Liver (tissue), 9 donors: ENCODE results near the gene PCSK4. TPM values are rescaled to one million over a fixed set of nuclear protein-coding genes. Genes with fewer than 3 reads are reported as not detected.

Source experiments
- DNase-seq: peaks from one replicate; pipeline ENCODE4 v3.0.0-alpha.2; 2017; ENCODE audit warnings: low spot score
- H3K27ac ChIP-seq, 2 donors: one replicate each; pipeline ENCODE4 v1.7.0; 2013; ENCODE audit warnings: inconsistent platforms in 2 of 2, low read length in 2 of 2, control low read depth in 1 of 2, low read depth in 1 of 2, mild to moderate bottlenecking in 1 of 2
- H3K27me3 ChIP-seq, 4 donors: one replicate each; pipeline versions ENCODE4 v1.6.1 to v1.7.0; 2013; ENCODE audit warnings: low read length in 3 of 4, inconsistent platforms in 1 of 4, mild to moderate bottlenecking in 1 of 4, moderate library complexity in 1 of 4; ENCODE audit not compliant: control insufficient read depth in 4 of 4, insufficient read depth in 4 of 4
- H3K36me3 ChIP-seq, 4 donors: one replicate each; pipeline versions ENCODE4 v1.6.1 to v1.7.0; 2013; ENCODE audit warnings: low read length in 3 of 4, mild to moderate bottlenecking in 3 of 4, low read depth in 1 of 4, moderate library complexity in 1 of 4; ENCODE audit not compliant: control insufficient read depth in 4 of 4, insufficient read depth in 3 of 4
- H3K4me1 ChIP-seq, 4 donors: one replicate each; pipeline versions ENCODE4 v1.6.1 to v1.7.0; 2013; ENCODE audit warnings: low read length in 3 of 4, mild to moderate bottlenecking in 3 of 4, moderate library complexity in 1 of 4; ENCODE audit not compliant: control insufficient read depth in 4 of 4, insufficient read depth in 4 of 4
- H3K4me3 ChIP-seq, 3 donors: one replicate each; pipeline versions ENCODE4 v1.6.1 to v1.7.0; 2013; ENCODE audit warnings: low read length in 3 of 3, control low read depth in 1 of 3, low read depth in 1 of 3, mild to moderate bottlenecking in 1 of 3
- H3K9ac ChIP-seq, 2 donors: one replicate each; pipeline ENCODE4 v1.7.0; 2013; ENCODE audit warnings: low read length in 2 of 2, mild to moderate bottlenecking in 2 of 2, moderate library complexity in 2 of 2, control low read depth in 1 of 2, low read depth in 1 of 2
- H3K9me3 ChIP-seq, 4 donors: one replicate each; pipeline versions ENCODE4 v1.6.1 to v1.7.0; 2013; ENCODE audit warnings: low read length in 3 of 4; ENCODE audit not compliant: control insufficient read depth in 4 of 4
- CTCF ChIP-seq: fragments of 150-350 bp; IDR thresholded peaks from 2 replicates; pipeline ENCODE4 v1.5.1; 2017; ENCODE audit warnings: improper control_type of control experiment, low read depth, low read length; ENCODE audit not compliant: missing input control
- FOXA1 ChIP-seq: IDR thresholded peaks from 2 replicates; pipeline ENCODE4 v1.6.1; 2016; ENCODE audit warnings: antibody characterized with exemption
- FOXA2 ChIP-seq: IDR thresholded peaks from 2 replicates; pipeline ENCODE4 v1.6.1; 2016; ENCODE audit warnings: antibody characterized with exemption
- HNF4A ChIP-seq, 2 donors: conservative IDR thresholded peaks; 2 replicates each; pipeline ENCODE4 v1.6.1; 2016; ENCODE audit warnings: antibody characterized with exemption in 2 of 2, mild to moderate bottlenecking in 2 of 2
- JUND ChIP-seq, 2 donors: IDR thresholded peaks; 2 replicates each; pipeline ENCODE4 v1.6.1; 2016; ENCODE audit warnings: antibody characterized with exemption in 2 of 2
- MAX ChIP-seq: IDR thresholded peaks from 2 replicates; pipeline ENCODE4 v1.6.1; 2016; ENCODE audit warnings: antibody characterized with exemption
- RAD21 ChIP-seq, 2 donors: IDR thresholded peaks; 2 replicates each; pipeline ENCODE4 v1.6.1; 2016; ENCODE audit warnings: antibody characterized with exemption in 2 of 2, mild to moderate bottlenecking in 2 of 2
- REST ChIP-seq: IDR thresholded peaks from 2 replicates; pipeline ENCODE4 v1.6.1; 2016; ENCODE audit warnings: antibody characterized with exemption, mild to moderate bottlenecking
- RXRA ChIP-seq, 2 donors: IDR thresholded peaks; 2 replicates each; pipeline ENCODE4 v1.6.1; 2017 to 2018; ENCODE audit warnings: antibody characterized with exemption in 2 of 2, mild to moderate bottlenecking in 1 of 2
- SP1 ChIP-seq: IDR thresholded peaks from 2 replicates; pipeline ENCODE4 v1.6.1; 2018; ENCODE audit warnings: antibody characterized with exemption, mild to moderate bottlenecking
- YY1 ChIP-seq: IDR thresholded peaks from 2 replicates; pipeline ENCODE4 v1.6.1; 2016; ENCODE audit warnings: antibody characterized with exemption, mild to moderate bottlenecking
- ZBTB33 ChIP-seq: IDR thresholded peaks from 2 replicates; pipeline ENCODE4 v1.6.1; 2016; ENCODE audit warnings: antibody characterized with exemption
- WGBS: extraction: QIAGEN DNeasy Blood & Tissue Kit; methylation state at CpG from one replicate; pipeline ENCODE4 v1.1.7; 2013; 5-methylcytosine and 5-hydroxymethylcytosine counted together
- polyA plus RNA-seq, 2 donors: library from polyadenylated mRNA; stranded (reverse) in 1 of 2; unstranded in 1 of 2; fragments of 200-250 nt in 1 of 2; fragments of >200 nt in 1 of 2; fragmentation: Nextera tagmentation in 1 of 2; extraction: Ambion mirVana in 1 of 2; gene quantifications; one replicate each; pipeline versions ENCODE4 v1.2.1 to v1.2.3, GENCODE V29; 2013 to 2015
- total RNA-seq, 2 donors: library from RNA; depleted of rRNA; stranded (reverse); fragments of >200 nt; gene quantifications; one replicate each; pipeline ENCODE4 v1.2.3, GENCODE V29; 2014
- donor health status: healthy.
- donor health status: healthy.
- donor health status: healthy.
- donor health status: healthy.
- donor health status: healthy.

Gene PCSK4
- total and polyA plus RNA-seq, 4 donors, result 0.60 to 2.6 (median 1.9) TPM

- TF ChIP-seq CTCF, result no peak
- TF ChIP-seq FOXA2, result no peak
- TF ChIP-seq MAX, result no peak
- TF ChIP-seq FOXA1, result no peak
- TF ChIP-seq RXRA (IDR thresholded peaks at IDR 0.05), result no peak
- TF ChIP-seq YY1, result no peak
Observed at GRCh38 chr19:1433119-1434039, 56.8 kb downstream of the PCSK4 start (continued).

GRCh38 chr19:1432507-1432887 is 57.7 kb downstream of the PCSK4 start:
- Histone ChIP-seq H3K4me1 (peaks cover 0 to 10% (median 4%) of the 10 kb centered on the region in 4 donors), H3K27me3 (no peaks in the 10 kb centered on the region), H3K27ac (no peak overlapping the region), H3K9ac (no peak overlapping the region), H3K9me3 (no peaks in the 10 kb centered on the region), H3K36me3 (peaks cover 4 to 42% (median 24%) of the 10 kb centered on the region in 4 donors), H3K4me3 (no peak overlapping the region)
- TF ChIP-seq RXRA (IDR thresholded peaks at IDR 0.05) (no peak), ZBTB33 (no peak), FOXA2 (no peak), REST (no peak), JUND (IDR thresholded peaks at IDR 0.05) (no peak), RAD21 (IDR thresholded peaks at IDR 0.05) (no peak), HNF4A (conservative IDR thresholded peaks at IDR 0.05) (no peak), SP1 (no peak), CTCF (no peak)
- WGBS, result 96% methylated on average over 16 of the region's 16 CpGs
- no peak for DNase-seq
